SKM-1 (cell line): ENCODE results near the gene HOXD8.

ENCODE experiments used
- DNase-seq: peaks from one replicate; lab custom pipeline; 2025; ENCODE audit not compliant: unreplicated experiment; lab: John Stamatoyannopoulos, UW

HOXD8 gene

GRCh38 chr2:176102309-176102866, 27.1 kb upstream of the HOXD8 start:
- DNase-seq: no peak

- no peak for DNase-seq
Measured at GRCh38 chr2:176103194-176103593, 26.3 kb upstream of the HOXD8 start.

GRCh38 chr2:176103742-176104315, 25.7 kb upstream of the HOXD8 start:
- DNase-seq: no peak

- no peak for DNase-seq
Measured at GRCh38 chr2:176104316-176105077, 25.0 kb upstream of the HOXD8 start.

- no peak for DNase-seq
Measured at GRCh38 chr2:176105078-176105729, 24.3 kb upstream of the HOXD8 start.

- no peak for DNase-seq
Measured at GRCh38 chr2:176105730-176106580, 23.6 kb upstream of the HOXD8 start.

GRCh38 chr2:176106581-176107539, 22.6 kb upstream of the HOXD8 start, which contains the start of gene HOXD11:
Gene HOXD11 (plus strand): TSS chr2:176107280. CDS start chr2:176107356, 76 bp downstream.
- DNase-seq: no peak

GRCh38 chr2:176107731-176108181, 21.7 kb upstream of the HOXD8 start:
- DNase-seq: no peak

- DNase-seq: no peak
Measured at GRCh38 chr2:176109192-176109901, 20.2 kb upstream of the HOXD8 start.

GRCh38 chr2:176109946-176110345, 19.6 kb upstream of the HOXD8 start:
- no peak for DNase-seq

GRCh38 chr2:176110415-176111308, 18.8 kb upstream of the HOXD8 start:
- no peak for DNase-seq

GRCh38 chr2:176111309-176111663, 18.2 kb upstream of the HOXD8 start:
- DNase-seq: no peak

GRCh38 chr2:176111846-176112374, 17.6 kb upstream of the HOXD8 start:
- DNase-seq: no peak

GRCh38 chr2:176112375-176113302, 16.9 kb upstream of the HOXD8 start:
- no peak for DNase-seq

GRCh38 chr2:176114120-176114929, 15.2 kb upstream of the HOXD8 start:
- no peak for DNase-seq
